H9 (cell line): ENCODE results near the gene EEF1G. TPM values are rescaled to one million over a fixed set of nuclear protein-coding genes. Genes with fewer than 3 reads are reported as not detected.

Experiments used
- DNase-seq: peaks from one replicate; pipeline ENCODE4 v3.0.0-alpha.2; 2017
- H2AFZ ChIP-seq: one replicate; pipeline ENCODE4 v1.6.1; 2013; ENCODE audit warnings: mild to moderate bottlenecking, low read length, control low read depth, moderate library complexity
- H2AK5ac ChIP-seq: 2 replicates; pipeline ENCODE4 v1.6.1; 2013; ENCODE audit warnings: low read length, control low read depth, mixed read lengths; ENCODE audit not compliant: insufficient read length
- H2BK120ac ChIP-seq: one replicate; pipeline ENCODE4 v1.6.1; 2013; ENCODE audit warnings: low read depth, mild to moderate bottlenecking, low read length, control low read depth, inconsistent platforms; ENCODE audit not compliant: poor library complexity, severe bottlenecking
- H2BK12ac ChIP-seq: 2 replicates; pipeline ENCODE4 v1.6.1; 2013; ENCODE audit warnings: low read length, control low read depth, mixed read lengths, low read depth; ENCODE audit not compliant: insufficient read length
- H2BK15ac ChIP-seq: 2 replicates; pipeline ENCODE4 v1.6.1; 2013; ENCODE audit warnings: low read depth, low read length, control low read depth
- H2BK20ac ChIP-seq: one replicate; pipeline ENCODE4 v1.6.1; 2013; ENCODE audit warnings: low read depth, mild to moderate bottlenecking, low read length, control low read depth, inconsistent platforms; ENCODE audit not compliant: poor library complexity, severe bottlenecking
- H2BK5ac ChIP-seq: 2 replicates; pipeline ENCODE4 v1.6.1; 2013; ENCODE audit warnings: low read length, control low read depth, mixed read lengths; ENCODE audit not compliant: insufficient read length
- H3K14ac ChIP-seq: 2 replicates; pipeline ENCODE4 v1.6.1; 2013; ENCODE audit warnings: low read length, control low read depth; ENCODE audit not compliant: insufficient read depth
- H3K18ac ChIP-seq: 2 replicates; pipeline ENCODE4 v1.6.1; 2013; ENCODE audit warnings: low read depth, mild to moderate bottlenecking, mixed read lengths, low read length, control low read depth; ENCODE audit not compliant: insufficient read length
- H3K23ac ChIP-seq: 2 replicates; pipeline ENCODE4 v1.6.1; 2013; ENCODE audit warnings: low read length, control low read depth, mixed read lengths, low read depth; ENCODE audit not compliant: insufficient read length
- H3K23me2 ChIP-seq: 2 replicates; pipeline ENCODE4 v1.6.1; 2013; ENCODE audit warnings: low read depth, mild to moderate bottlenecking, mixed read lengths, low read length, control low read depth; ENCODE audit not compliant: insufficient read length, poor library complexity, severe bottlenecking
- H3K27ac ChIP-seq: 2 replicates; pipeline ENCODE4 v1.5.1; 2013; ENCODE audit warnings: low read length, control low read depth, mixed read lengths, low read depth; ENCODE audit not compliant: insufficient read length
- H3K27me3 ChIP-seq: 2 replicates; pipeline ENCODE4 v1.6.1; 2013; ENCODE audit warnings: low read length, control low read depth, inconsistent platforms; ENCODE audit not compliant: insufficient read depth
- H3K4ac ChIP-seq: 2 replicates; pipeline ENCODE4 v1.6.1; 2013; ENCODE audit warnings: low read depth, mild to moderate bottlenecking, control low read depth, inconsistent platforms, low read length, moderate library complexity
- H3K4me1 ChIP-seq: 2 replicates; pipeline ENCODE4 v1.6.1; 2013; ENCODE audit warnings: low read length, control low read depth, inconsistent platforms; ENCODE audit not compliant: insufficient read depth
- H3K4me2 ChIP-seq: 2 replicates; pipeline ENCODE4 v1.6.1; 2013; ENCODE audit warnings: low read length, control low read depth, mixed read lengths; ENCODE audit not compliant: insufficient read length, insufficient read depth
- H3K56ac ChIP-seq: 2 replicates; pipeline ENCODE4 v1.6.1; 2013; ENCODE audit warnings: low read depth, mild to moderate bottlenecking, mixed read lengths, low read length, control low read depth; ENCODE audit not compliant: insufficient read length
- H3K79me1 ChIP-seq: 2 replicates; pipeline ENCODE4 v1.6.1; 2013; ENCODE audit warnings: low read depth, mild to moderate bottlenecking, moderate library complexity, low read length, control low read depth, inconsistent platforms; ENCODE audit not compliant: insufficient read depth, poor library complexity, severe bottlenecking
- H3K79me2 ChIP-seq: 2 replicates; pipeline ENCODE4 v1.6.1; 2013; ENCODE audit warnings: low read length, control low read depth, inconsistent platforms; ENCODE audit not compliant: insufficient read depth
- H3K9ac ChIP-seq: 2 replicates; pipeline ENCODE4 v1.6.1; 2013; ENCODE audit warnings: low read length, control low read depth, mixed read lengths; ENCODE audit not compliant: insufficient read length; ENCODE audit errors: extremely low read depth
- H3K9me3 ChIP-seq: one replicate; pipeline ENCODE4 v1.6.1; 2013; ENCODE audit warnings: low read depth, low read length, inconsistent platforms; ENCODE audit not compliant: control insufficient read depth
- H3T11ph ChIP-seq: one replicate; pipeline ENCODE4 v1.6.1; 2013; ENCODE audit warnings: mild to moderate bottlenecking, low read length, control low read depth, inconsistent platforms
- H4K20me1 ChIP-seq: one replicate; pipeline ENCODE4 v1.6.1; 2013; ENCODE audit not compliant: control insufficient read depth, insufficient read length, insufficient read depth
- H4K5ac ChIP-seq: 2 replicates; pipeline ENCODE4 v1.6.1; 2013; ENCODE audit warnings: low read depth, mild to moderate bottlenecking, mixed read lengths, low read length, control low read depth; ENCODE audit not compliant: insufficient read length
- H4K8ac ChIP-seq: replicated peaks from 2 replicates; pipeline ENCODE4 v1.6.1; 2013; ENCODE audit warnings: low read length, control low read depth, mixed read lengths, low read depth; ENCODE audit not compliant: insufficient read length
- H4K91ac ChIP-seq: 2 replicates; pipeline ENCODE4 v1.6.1; 2013; ENCODE audit warnings: low read depth, mild to moderate bottlenecking, moderate library complexity, mixed read lengths, low read length, control low read depth; ENCODE audit not compliant: insufficient read length
- H3K27ac Mint-ChIP-seq, 3 experiments: 2 replicates in 2 of 3; 3 replicates in 1 of 3; pipeline ENCODE4 v1.8.0; 2020 to 2021; ENCODE audit warnings: mixed read lengths in 3 of 3, mild to moderate bottlenecking in 1 of 3, moderate library complexity in 1 of 3
- H3K27me3 Mint-ChIP-seq: 2 replicates; pipeline ENCODE4 v1.8.0; 2021; ENCODE audit warnings: low read depth, mild to moderate bottlenecking, moderate library complexity, mixed read lengths
- H3K36me3 Mint-ChIP-seq, 3 experiments: 2 replicates in 2 of 3; 3 replicates in 1 of 3; pipeline ENCODE4 v1.8.0; 2020 to 2021; ENCODE audit warnings: low read depth in 3 of 3, mixed read lengths in 3 of 3; ENCODE audit not compliant: insufficient read depth in 1 of 3
- H3K4me1 Mint-ChIP-seq, 2 experiments: 2 replicates each; pipeline ENCODE4 v1.8.0; 2020; ENCODE audit warnings: mixed read lengths in 2 of 2
- H3K4me3 Mint-ChIP-seq, 2 experiments: 2 replicates in 1 of 2; 3 replicates in 1 of 2; pipeline ENCODE4 v1.8.0; 2020 to 2021; ENCODE audit warnings: mild to moderate bottlenecking in 2 of 2, mixed read lengths in 2 of 2, moderate library complexity in 1 of 2
- H3K9me3 Mint-ChIP-seq, 2 experiments: 2 replicates in 1 of 2; 3 replicates in 1 of 2; pipeline ENCODE4 v1.8.0; 2020; ENCODE audit warnings: mild to moderate bottlenecking in 2 of 2, mixed read lengths in 2 of 2, moderate library complexity in 1 of 2
- whole genome bisulfite sequencing: extraction: QIAGEN DNeasy Blood & Tissue Kit; methylation state at CpG from one replicate; pipeline ENCODE4 v1.1.7; 2013; ENCODE audit warnings: missing lambda C conversion rate, low lambda C conversion rate, mixed read lengths; ENCODE audit not compliant: insufficient read length; ENCODE audit errors: extremely low coverage; 5-methylcytosine and 5-hydroxymethylcytosine counted together
- total RNA-seq: library from RNA; stranded (reverse); gene quantifications from 2 replicates; pipeline ENCODE4 v1.2.1, GENCODE V29; 2021
- TF ChIP-seq, protein P1 (sequence below): fragments of 200-600 bp; sonication (generic); conservative IDR thresholded peaks from 3 replicates; pipeline ENCODE4 v1.8.0; 2021; ENCODE audit warnings: antibody characterized with exemption, mild to moderate bottlenecking

Gene EEF1G
- total RNA-seq, 1 experiment from 2014 or later: 1,790 TPM

DNA sequence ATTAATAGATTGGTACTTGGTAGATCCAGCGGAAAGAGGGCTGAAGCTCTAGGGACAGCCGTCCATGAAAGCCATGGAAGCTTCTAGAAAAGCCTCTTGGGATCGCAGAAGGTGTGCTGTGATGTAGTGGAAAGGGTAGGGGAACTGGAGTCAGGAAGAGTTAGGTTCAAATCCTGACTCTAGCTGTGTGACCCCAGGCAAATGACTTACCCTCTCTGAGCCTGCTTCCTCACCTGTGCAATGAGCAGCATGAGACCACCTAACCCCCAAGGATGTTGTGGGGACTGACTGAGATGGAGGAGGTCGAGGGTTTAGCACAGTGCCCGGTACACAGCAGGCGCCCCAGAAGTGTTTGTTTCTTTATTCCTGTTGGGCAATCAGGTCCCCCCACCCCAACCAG, 36.7 kb upstream of the EEF1G start:
- H2AFZ ChIP-seq: no peak overlapping the region
- TF ChIP-seq, protein P1, sequence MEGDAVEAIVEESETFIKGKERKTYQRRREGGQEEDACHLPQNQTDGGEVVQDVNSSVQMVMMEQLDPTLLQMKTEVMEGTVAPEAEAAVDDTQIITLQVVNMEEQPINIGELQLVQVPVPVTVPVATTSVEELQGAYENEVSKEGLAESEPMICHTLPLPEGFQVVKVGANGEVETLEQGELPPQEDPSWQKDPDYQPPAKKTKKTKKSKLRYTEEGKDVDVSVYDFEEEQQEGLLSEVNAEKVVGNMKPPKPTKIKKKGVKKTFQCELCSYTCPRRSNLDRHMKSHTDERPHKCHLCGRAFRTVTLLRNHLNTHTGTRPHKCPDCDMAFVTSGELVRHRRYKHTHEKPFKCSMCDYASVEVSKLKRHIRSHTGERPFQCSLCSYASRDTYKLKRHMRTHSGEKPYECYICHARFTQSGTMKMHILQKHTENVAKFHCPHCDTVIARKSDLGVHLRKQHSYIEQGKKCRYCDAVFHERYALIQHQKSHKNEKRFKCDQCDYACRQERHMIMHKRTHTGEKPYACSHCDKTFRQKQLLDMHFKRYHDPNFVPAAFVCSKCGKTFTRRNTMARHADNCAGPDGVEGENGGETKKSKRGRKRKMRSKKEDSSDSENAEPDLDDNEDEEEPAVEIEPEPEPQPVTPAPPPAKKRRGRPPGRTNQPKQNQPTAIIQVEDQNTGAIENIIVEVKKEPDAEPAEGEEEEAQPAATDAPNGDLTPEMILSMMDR: no peak
- peaks cover 1% of the 10 kb centered on the region for H4K20me1 ChIP-seq
- H3T11ph ChIP-seq: no peak overlapping the region
- H2BK5ac ChIP-seq: no peak overlapping the region
- no peak overlapping the region for H2AK5ac ChIP-seq
- WGBS: no CpG with 5 or more reads among the region's 6 CpGs
- no peaks in the 10 kb centered on the region for H3K9me3 ChIP-seq
- H3K4me2 ChIP-seq: no peak overlapping the region
- Mint-ChIP-seq H3K36me3 (peaks cover 0 to 14% (median 0%) of the 10 kb centered on the region in 3 experiments; a peak in 4 of 7 replicates), H3K27me3 (peaks cover 4% of the 10 kb centered on the region), H3K27ac (peak overlapping the region in 1 of 3 experiments; percentile 65; a peak in 1 of 7 replicates), H3K9me3 (no peaks in the 10 kb centered on the region), H3K4me3 (peak overlapping the region; percentile 14 to 63; a peak in 3 of 5 replicates), H3K4me1 (peaks cover 27 to 51% of the 10 kb centered on the region in 2 experiments)
- peaks cover 13% of the 10 kb centered on the region for H3K23me2 ChIP-seq
- H3K79me1 ChIP-seq: no peaks in the 10 kb centered on the region
- no peak overlapping the region for H4K5ac ChIP-seq
- no peak overlapping the region for H3K9ac ChIP-seq
- no peak overlapping the region for H3K27ac ChIP-seq
- H3K4me1 ChIP-seq: no peaks in the 10 kb centered on the region
- H3K4ac ChIP-seq: no peak overlapping the region
- no peaks in the 10 kb centered on the region for H3K79me2 ChIP-seq
- H3K27me3 ChIP-seq: no peaks in the 10 kb centered on the region
- no peak overlapping the region for H3K14ac ChIP-seq
- H3K23ac ChIP-seq: no peak overlapping the region
- H3K18ac ChIP-seq: no peak overlapping the region
- no peak overlapping the region for H3K56ac ChIP-seq
- no peak overlapping the region for H2BK20ac ChIP-seq
- no peak overlapping the region for H2BK15ac ChIP-seq
- DNase-seq: no peak
- H2BK12ac ChIP-seq: no peak overlapping the region
- no peak overlapping the region for H4K91ac ChIP-seq
- no peak overlapping the region for H4K8ac ChIP-seq
- H2BK120ac ChIP-seq: no peak overlapping the region
